Thoracic aorta endothelial cell (primary cell): ENCODE measurements around the gene IMPDH1. TPM values are rescaled to one million over a fixed set of nuclear protein-coding genes. Genes with fewer than 3 reads are reported as not detected.

ENCODE experiments used
- small RNA-seq: library from RNA; depleted of rRNA; stranded (forward); fragments of <200 nt; gene quantifications from one replicate; pipeline ENCODE3, GENCODE V24; 2012
- total RNA-seq: library from RNA; depleted of rRNA; stranded (reverse); fragments of >200 nt; gene quantifications from 2 replicates; pipeline ENCODE4 v1.2.3, GENCODE V29; 2012

The IMPDH1 gene
- 58.5 and 82.0 TPM in 2 replicates for total RNA-seq

GRCh38 chr7:128409596-128410450 lies at the start of gene IMPDH1:
TSS of gene IMPDH1 (minus strand) at chr7:128409982. CDS start at chr7:128409901, 81 bp downstream.

GRCh38 chr7:128455543-128456254 lies 45.9 kb upstream of the IMPDH1 start, which contains the start of gene HILPDA:
TSS of gene HILPDA (plus strand) at chr7:128455878. CDS start at chr7:128457269, 1,391 bp downstream.

GRCh38 chr7:128361411-128362379 lies 48.1 kb downstream of the IMPDH1 start, which contains the start of gene PRRT4:
TSS of gene PRRT4 (minus strand) at chr7:128361690.

GRCh38 chr7:128343554-128344430 lies 66.0 kb downstream of the IMPDH1 start, which contains the start of gene RBM28:
TSS of gene RBM28 (minus strand) at chr7:128343908. CDS start at chr7:128343793, 115 bp downstream.

Small RNA genes lying within 50 kb of the gene (small RNA-seq; reads per million reads assigned to genes)
- gene AC010655.1, result not detected
- gene RNU7-27P, result not detected
- not detected for gene RNU7-54P

Other genes starting within 250 kb of the IMPDH1 start
- gene LEP, start 168.7 kb downstream of the IMPDH1 start, total RNA-seq, result not detected in 2 replicates
- 28.5 and 37.6 TPM in 2 replicates for gene RBM28, start 66.1 kb downstream of the IMPDH1 start, total RNA-seq
- gene PRRT4, start 48.3 kb downstream of the IMPDH1 start, total RNA-seq, result not detected in 2 replicates
- 12.2 and 12.7 TPM in 2 replicates for gene HILPDA, start 45.9 kb upstream of the IMPDH1 start, total RNA-seq
- 40.7 and 46.0 TPM in 2 replicates for gene METTL2B, start 66.8 kb upstream of the IMPDH1 start, total RNA-seq